ENCODE measurements around the gene DUSP10. TPM values are rescaled to one million over a fixed set of nuclear protein-coding genes. Genes with fewer than 3 reads are reported as not detected.

Gene DUSP10
- total RNA-seq, 1 donor from 2014 or later: 22.9 TPM

- intact Hi-C loops (cut with micrococcal nuclease): no loop called here
Measured at GRCh38 chr1:221766210-221766609, 24.3 kb upstream of the DUSP10 start.

GRCh38 chr1:221765527-221765926, 23.6 kb upstream of the DUSP10 start:
- intact Hi-C loops (cut with micrococcal nuclease): no loop called here

GRCh38 chr1:221762121-221762520, 20.2 kb upstream of the DUSP10 start:
- intact Hi-C loops (cut with micrococcal nuclease): no loop called here

- intact Hi-C loops (cut with micrococcal nuclease): loop anchor here (2.0 kb wide), 1 partner anchor 13 kb away; no protein-coding TSS in a partner anchor
Measured at GRCh38 chr1:221761354-221762002, 19.6 kb upstream of the DUSP10 start.

GRCh38 chr1:221760911-221761310, 19.0 kb upstream of the DUSP10 start:
- intact Hi-C loops (cut with micrococcal nuclease): loop anchor here (2.0 kb wide), 1 partner anchor 14 kb away; no protein-coding TSS in a partner anchor

GRCh38 chr1:221759436-221759835, 17.5 kb upstream of the DUSP10 start:
- intact Hi-C loops (cut with micrococcal nuclease): loop anchor here (1.0 kb wide), 1 partner anchor 9 kb away; no protein-coding TSS in a partner anchor

GRCh38 chr1:221758455-221758854, 16.6 kb upstream of the DUSP10 start:
- intact Hi-C loops (cut with micrococcal nuclease): no loop called here

- intact Hi-C loops (cut with micrococcal nuclease): no loop called here
Measured at GRCh38 chr1:221756830-221757551, 15.1 kb upstream of the DUSP10 start.

- intact Hi-C loops (cut with micrococcal nuclease): loop anchor here (1.0 to 2.0 kb wide), 2 partner anchors 15 to 23 kb away; no protein-coding TSS in a partner anchor
Measured at GRCh38 chr1:221753828-221754188, 11.9 kb upstream of the DUSP10 start.

GRCh38 chr1:221751226-221751887, 9.5 kb upstream of the DUSP10 start:
- intact Hi-C loops (cut with micrococcal nuclease): no loop called here

- intact Hi-C loops (cut with micrococcal nuclease): loop anchor here (10.0 kb wide), 2 partner anchors 484 to 836 kb away; partner anchors contain the start of gene TAF1A
Measured at GRCh38 chr1:221748981-221749380, 7.1 kb upstream of the DUSP10 start.

GRCh38 chr1:221747839-221748238, 6.0 kb upstream of the DUSP10 start:
- intact Hi-C loops (cut with micrococcal nuclease): loop anchor here (10.0 kb wide), 2 partner anchors 483 to 837 kb away; partner anchors contain the start of gene TAF1A

- intact Hi-C loops (cut with micrococcal nuclease): loop anchor here (1.0 to 10.0 kb wide), 9 partner anchors 218 to 1984 kb away; partner anchors contain the start of genes RAB3GAP2 and TAF1A
Measured at GRCh38 chr1:221743416-221744208, 1.7 kb upstream of the DUSP10 start.

GRCh38 chr1:221742555-221743415, 896 bp upstream of the DUSP10 start:
- intact Hi-C loops (cut with micrococcal nuclease): loop anchor here (1.0 to 10.0 kb wide), 25 partner anchors 15 to 1985 kb away; partner anchors contain the start of genes AIDA, BROX, RAB3GAP2 and TAF1A

- intact Hi-C loops (cut with micrococcal nuclease): loop anchor here (5.0 to 10.0 kb wide), 7 partner anchors 251 to 1986 kb away; partner anchors contain the start of genes RAB3GAP2 and TAF1A
Measured at GRCh38 chr1:221740993-221741702, 741 bp downstream of the DUSP10 start.

GRCh38 chr1:221740369-221740992, 1.4 kb downstream of the DUSP10 start:
- intact Hi-C loops (cut with micrococcal nuclease): loop anchor here (5.0 to 10.0 kb wide), 7 partner anchors 252 to 1987 kb away; partner anchors contain the start of genes RAB3GAP2 and TAF1A

- intact Hi-C loops (cut with micrococcal nuclease): loop anchor here (5.0 to 10.0 kb wide), 7 partner anchors 253 to 1988 kb away; partner anchors contain the start of genes RAB3GAP2 and TAF1A
Measured at GRCh38 chr1:221739677-221740025, 2.2 kb downstream of the DUSP10 start.

- intact Hi-C loops (cut with micrococcal nuclease): no loop called here
Measured at GRCh38 chr1:221739018-221739676, 2.7 kb downstream of the DUSP10 start.
